ENCODE results near the gene ENDOV. TPM values are rescaled to one million over a fixed set of nuclear protein-coding genes. Genes with fewer than 3 reads are reported as not detected.

The ENDOV gene
- total RNA-seq, 1 donor from 2014 or later: 9.7 TPM

DNA sequence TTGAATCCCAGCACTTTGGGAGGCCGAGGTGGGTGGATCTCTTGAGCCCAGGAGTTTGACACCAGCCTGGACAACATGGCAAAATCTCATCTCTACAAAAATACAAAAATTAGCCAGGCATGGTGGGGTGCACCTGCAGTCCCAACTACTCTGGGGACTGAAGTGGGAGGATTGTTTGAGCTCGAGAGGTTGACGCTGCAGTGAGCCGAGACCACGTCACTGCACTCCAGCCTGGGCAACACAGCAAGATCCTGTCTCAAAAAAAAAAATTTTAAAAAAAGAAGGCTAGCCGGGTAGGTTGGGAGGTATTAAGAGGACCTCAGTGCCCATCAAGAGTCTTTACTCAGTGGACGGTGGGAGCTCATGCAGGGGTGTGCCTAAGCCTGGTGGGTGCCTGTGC, 65.3 kb downstream of the ENDOV start:
- peaks cover 9% of the 10 kb centered on the region for H3K4me1 Mint-ChIP-seq
- H3K36me3 ChIP-seq: no peaks in the 10 kb centered on the region
- H3K4me3 Mint-ChIP-seq: no peak overlapping the region
- H4K20me1 ChIP-seq (ENCODE audit: low read depth): peaks cover 33% of the 10 kb centered on the region
- H3K4me1 ChIP-seq: peaks cover 20% of the 10 kb centered on the region
- H3F3A ChIP-seq (ENCODE audit: low read depth): peaks cover 7% of the 10 kb centered on the region
- H3K9ac ChIP-seq: no peak overlapping the region
- H3K79me2 ChIP-seq (ENCODE audit: low read depth): no peaks in the 10 kb centered on the region
- H3K36me3 Mint-ChIP-seq: no peaks in the 10 kb centered on the region
- TF ChIP-seq EZH2 (IDR thresholded peaks at IDR 0.05) (no peak), EZH2phosphoT487 (IDR thresholded peaks at IDR 0.05) (no peak)
- TF ChIP-seq, protein P1, sequence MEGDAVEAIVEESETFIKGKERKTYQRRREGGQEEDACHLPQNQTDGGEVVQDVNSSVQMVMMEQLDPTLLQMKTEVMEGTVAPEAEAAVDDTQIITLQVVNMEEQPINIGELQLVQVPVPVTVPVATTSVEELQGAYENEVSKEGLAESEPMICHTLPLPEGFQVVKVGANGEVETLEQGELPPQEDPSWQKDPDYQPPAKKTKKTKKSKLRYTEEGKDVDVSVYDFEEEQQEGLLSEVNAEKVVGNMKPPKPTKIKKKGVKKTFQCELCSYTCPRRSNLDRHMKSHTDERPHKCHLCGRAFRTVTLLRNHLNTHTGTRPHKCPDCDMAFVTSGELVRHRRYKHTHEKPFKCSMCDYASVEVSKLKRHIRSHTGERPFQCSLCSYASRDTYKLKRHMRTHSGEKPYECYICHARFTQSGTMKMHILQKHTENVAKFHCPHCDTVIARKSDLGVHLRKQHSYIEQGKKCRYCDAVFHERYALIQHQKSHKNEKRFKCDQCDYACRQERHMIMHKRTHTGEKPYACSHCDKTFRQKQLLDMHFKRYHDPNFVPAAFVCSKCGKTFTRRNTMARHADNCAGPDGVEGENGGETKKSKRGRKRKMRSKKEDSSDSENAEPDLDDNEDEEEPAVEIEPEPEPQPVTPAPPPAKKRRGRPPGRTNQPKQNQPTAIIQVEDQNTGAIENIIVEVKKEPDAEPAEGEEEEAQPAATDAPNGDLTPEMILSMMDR (IDR thresholded peaks at IDR 0.05): no peak
- H3K9me3 ChIP-seq (ENCODE audit: low read depth): no peaks in the 10 kb centered on the region
- no peak overlapping the region for H2AFZ ChIP-seq (replicated peaks)
- no peak overlapping the region for H3K27ac Mint-ChIP-seq
- no peaks in the 10 kb centered on the region for H3K9me3 Mint-ChIP-seq
- DNase-seq (ENCODE audit: low spot score): no peak
- H3K27me3 Mint-ChIP-seq (ENCODE audit: insufficient read depth, low read depth): peaks cover 44% of the 10 kb centered on the region
- no peak overlapping the region for H3K27ac ChIP-seq
- H3K27me3 ChIP-seq: peaks cover 94% of the 10 kb centered on the region
- H3K4me3 ChIP-seq: no peak overlapping the region
- no peak overlapping the region for H3K4me2 ChIP-seq

DNA sequence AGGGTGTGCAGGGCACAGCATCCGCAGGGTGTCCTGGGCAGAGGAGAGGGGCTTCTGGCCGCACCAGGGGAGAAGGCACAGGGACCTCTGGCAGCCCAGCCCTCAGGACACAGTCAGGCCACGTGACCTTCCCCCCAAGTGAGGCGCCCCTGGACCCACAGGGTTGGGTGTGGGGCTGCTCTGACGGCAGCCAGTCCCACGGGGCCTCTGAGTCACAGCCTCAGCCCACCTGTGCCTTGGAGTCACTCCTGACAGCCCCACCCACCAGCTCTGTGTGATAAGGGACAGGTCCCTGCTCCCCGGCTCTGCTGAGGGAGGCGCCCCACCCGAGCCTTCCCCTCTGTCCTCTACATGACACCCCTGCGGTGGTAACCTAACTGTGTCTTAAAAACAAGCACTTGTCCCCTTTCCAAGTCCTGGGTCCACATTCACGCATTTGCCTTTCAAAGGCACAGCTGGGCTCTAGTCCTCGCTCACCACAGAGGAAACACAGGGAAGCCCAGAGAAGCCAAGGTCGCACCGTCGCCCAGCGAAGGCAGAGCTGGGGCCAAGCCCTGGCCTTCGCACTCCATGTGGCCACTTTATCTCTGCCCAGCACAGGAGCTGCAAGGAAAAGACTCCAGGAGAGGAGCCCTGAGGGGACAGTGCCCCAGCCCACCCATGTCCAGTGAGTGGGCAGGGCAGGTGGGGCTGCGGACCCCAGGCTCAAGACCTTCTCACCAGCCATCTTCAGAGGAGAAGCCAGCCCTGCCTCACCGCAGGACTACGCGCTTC, 66.5 kb downstream of the ENDOV start:
- Histone ChIP-seq H3K27me3 (peaks cover 94% of the 10 kb centered on the region), H3K9me3 (ENCODE audit: low read depth) (no peaks in the 10 kb centered on the region), H3K4me2 (no peak overlapping the region), H3K27ac (no peak overlapping the region), H3K9ac (no peak overlapping the region), H2AFZ (replicated peaks) (no peak overlapping the region), H3K79me2 (ENCODE audit: low read depth) (no peaks in the 10 kb centered on the region), H3K4me1 (peaks cover 18% of the 10 kb centered on the region), H4K20me1 (ENCODE audit: low read depth) (peaks cover 26% of the 10 kb centered on the region), H3K36me3 (no peaks in the 10 kb centered on the region), H3K4me3 (no peak overlapping the region), H3F3A (ENCODE audit: low read depth) (peaks cover 4% of the 10 kb centered on the region)
- no peaks in the 10 kb centered on the region for H3K9me3 Mint-ChIP-seq
- H3K36me3 Mint-ChIP-seq: no peaks in the 10 kb centered on the region
- no peak for DNase-seq (ENCODE audit: low spot score)
- H3K4me1 Mint-ChIP-seq: peaks cover 10% of the 10 kb centered on the region
- H3K27me3 Mint-ChIP-seq (ENCODE audit: insufficient read depth, low read depth): peaks cover 44% of the 10 kb centered on the region
- H3K27ac Mint-ChIP-seq: no peak overlapping the region
- TF ChIP-seq EZH2phosphoT487 (IDR thresholded peaks at IDR 0.05): peak; percentile 25
- TF ChIP-seq, protein P1 (IDR thresholded peaks at IDR 0.05): no peak
- no peak for TF ChIP-seq EZH2 (IDR thresholded peaks at IDR 0.05)
- peak overlapping the region; percentile 27 for H3K4me3 Mint-ChIP-seq

DNA sequence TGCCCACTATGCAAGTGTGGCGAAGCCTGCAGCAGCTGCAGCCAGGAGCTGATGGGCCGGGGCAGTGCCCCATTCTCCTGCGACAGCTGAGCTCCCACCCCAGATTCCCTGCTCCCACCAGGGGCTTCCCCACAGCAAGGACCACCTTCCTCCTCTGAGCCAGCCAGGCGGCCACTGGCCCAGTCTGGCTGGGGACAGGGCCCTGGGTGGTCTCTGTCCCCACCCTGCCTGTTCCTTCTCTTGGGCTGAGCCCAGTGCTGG, 67.0 kb downstream of the ENDOV start:
- Histone ChIP-seq H3K27ac (no peak overlapping the region), H3K27me3 (peaks cover 94% of the 10 kb centered on the region), H4K20me1 (ENCODE audit: low read depth) (peaks cover 23% of the 10 kb centered on the region), H2AFZ (replicated peaks) (no peak overlapping the region), H3K4me3 (no peak overlapping the region), H3K4me1 (peaks cover 18% of the 10 kb centered on the region), H3K4me2 (no peak overlapping the region), H3K79me2 (ENCODE audit: low read depth) (no peaks in the 10 kb centered on the region), H3K9me3 (ENCODE audit: low read depth) (no peaks in the 10 kb centered on the region), H3F3A (ENCODE audit: low read depth) (peaks cover 4% of the 10 kb centered on the region), H3K36me3 (no peaks in the 10 kb centered on the region), H3K9ac (no peak overlapping the region)
- Mint-ChIP-seq H3K27me3 (ENCODE audit: insufficient read depth, low read depth) (peaks cover 44% of the 10 kb centered on the region), H3K4me3 (peak overlapping the region; percentile 48), H3K27ac (no peak overlapping the region), H3K36me3 (no peaks in the 10 kb centered on the region), H3K4me1 (peaks cover 15% of the 10 kb centered on the region), H3K9me3 (no peaks in the 10 kb centered on the region)
- TF ChIP-seq, protein P1 (IDR thresholded peaks at IDR 0.05): no peak
- TF ChIP-seq EZH2 (IDR thresholded peaks at IDR 0.05): no peak
- no peak for TF ChIP-seq EZH2phosphoT487 (IDR thresholded peaks at IDR 0.05)
- DNase-seq (ENCODE audit: low spot score): no peak
